T-cell (primary cell): ENCODE measurements around the gene DLEU7. TPM values are rescaled to one million over a fixed set of nuclear protein-coding genes. Genes with fewer than 3 reads are reported as not detected.

ENCODE experiments used
- ATAC-seq, 4 experiments: fragments of 200-7000 bp in 3 of 4; fragments of 150-1000 bp in 1 of 4; cut with Tn5 transposase; replicated peaks in 1 of 4; 1 replicate in 3 of 4; 2 replicates in 1 of 4; pipeline ENCODE4 v1.10.0; 2021; ENCODE audit warnings: moderate library complexity in 3 of 4, mild to moderate bottlenecking in 2 of 4, moderate number of reproducible peaks in 1 of 4
- CTCF ChIA-PET, 2 donors: fragments of 300-600 bp; sonication (Branson Sonifier 250); formaldehyde crosslinking; loops; one replicate each; lab custom pipeline; 2022; ENCODE audit warnings: antibody characterized with exemption in 2 of 2; lab: Charles Lee
- POLR2A ChIA-PET, 2 donors: fragments of 300-600 bp; sonication (Branson Sonifier 250); formaldehyde crosslinking; loops; one replicate each; lab custom pipeline; 2022; ENCODE audit warnings: antibody characterized with exemption in 2 of 2; lab: Charles Lee
- DNase-seq, 35 experiments: peaks; one replicate each; pipeline versions ENCODE4 v3.0.0 to v3.0.0-alpha.2; 2013 to 2023
- H3K27ac ChIP-seq: one replicate; pipeline ENCODE4 v1.5.1; 2013; ENCODE audit warnings: low read length
- H3K27me3 ChIP-seq, 2 experiments: replicated peaks in 1 of 2; 1 replicate in 1 of 2; 2 replicates in 1 of 2; pipeline versions ENCODE4 v1.6.1 to v1.7.0; 2013; ENCODE audit warnings: low read length in 1 of 2, mixed read lengths in 1 of 2; ENCODE audit not compliant: control insufficient read depth in 2 of 2, insufficient read depth in 2 of 2; ENCODE audit errors: extremely low read depth in 1 of 2
- H3K36me3 ChIP-seq, 2 donors: 1 replicate in 1 of 2; 2 replicates in 1 of 2; pipeline versions ENCODE4 v1.6.1 to v1.7.0; 2013; ENCODE audit warnings: low read length in 1 of 2; ENCODE audit not compliant: control insufficient read depth in 2 of 2, insufficient read depth in 1 of 2; ENCODE audit errors: extremely low read depth in 1 of 2
- H3K4me1 ChIP-seq, 2 experiments: 1 replicate in 1 of 2; 2 replicates in 1 of 2; pipeline versions ENCODE4 v1.6.1 to v1.7.0; 2013; ENCODE audit warnings: low read length in 2 of 2, mixed read lengths in 1 of 2; ENCODE audit not compliant: insufficient read depth in 2 of 2, control insufficient read depth in 1 of 2; ENCODE audit errors: extremely low read depth in 1 of 2
- H3K4me3 ChIP-seq, 2 donors: 1 replicate in 1 of 2; 2 replicates in 1 of 2; pipeline versions ENCODE4 v1.5.1 to v1.7.0; 2013; ENCODE audit warnings: mild to moderate bottlenecking in 2 of 2, low read length in 1 of 2, moderate library complexity in 1 of 2; ENCODE audit not compliant: control insufficient read depth in 1 of 2; ENCODE audit errors: extremely low read depth in 1 of 2
- H3K9me3 ChIP-seq: 2 replicates; pipeline ENCODE4 v1.7.0; 2013
- H3K27ac Mint-ChIP-seq, 2 donors: one replicate each; pipeline ENCODE4 v1.8.0; 2020 to 2021; ENCODE audit warnings: mild to moderate bottlenecking in 2 of 2, mixed read lengths in 2 of 2
- H3K27me3 Mint-ChIP-seq, 2 donors: one replicate each; pipeline ENCODE4 v1.8.0; 2021 to 2022; ENCODE audit warnings: mixed read lengths in 2 of 2
- H3K36me3 Mint-ChIP-seq: one replicate; pipeline ENCODE4 v1.8.0; 2021; ENCODE audit warnings: mixed read lengths
- H3K4me1 Mint-ChIP-seq, 3 donors: one replicate each; pipeline ENCODE4 v1.8.0; 2020 to 2022; ENCODE audit warnings: mixed read lengths in 3 of 3, mild to moderate bottlenecking in 1 of 3
- H3K4me3 Mint-ChIP-seq, 3 donors: one replicate each; pipeline ENCODE4 v1.8.0; 2020 to 2022; ENCODE audit warnings: mild to moderate bottlenecking in 3 of 3, mixed read lengths in 3 of 3, moderate library complexity in 3 of 3
- H3K9me3 Mint-ChIP-seq, 3 donors: one replicate each; pipeline ENCODE4 v1.8.0; 2020 to 2022; ENCODE audit warnings: mixed read lengths in 3 of 3
- WGBS: methylation state at CpG from one replicate; pipeline ENCODE4 v1.1.5; 2013; ENCODE audit warnings: missing lambda C conversion rate; ENCODE audit not compliant: insufficient coverage; 5-methylcytosine and 5-hydroxymethylcytosine counted together
- total RNA-seq, 35 experiments: library from RNA in 6 of 35; stranded (reverse) in 6 of 35; fragments of 120-200 nt in 1 of 35; gene quantifications; one replicate each; pipeline versions ENCODE4 v1.2.1 to v1.2.4 and lab custom pipeline; 2013 to 2026

DLEU7 gene
- total RNA-seq, 5 donors from 2014 or later (not counting 1 experiment from before 2014, with no cell fraction given): not detected

- no CpG with 5 or more reads among the region's 3 CpGs for WGBS
- no peaks in the 10 kb centered on the region for H3K9me3 ChIP-seq
- H3K27ac ChIP-seq: no peak overlapping the region
- no peaks in the 10 kb centered on the region for H3K4me1 ChIP-seq
- ATAC-seq: no peak
- Mint-ChIP-seq H3K9me3 (no peaks in the 10 kb centered on the region), H3K4me3 (no peak overlapping the region), H3K27me3 (peaks cover 8 to 14% of the 10 kb centered on the region in 2 donors), H3K27ac (no peak overlapping the region), H3K4me1 (peaks cover 0 to 8% (median 4%) of the 10 kb centered on the region in 3 donors), H3K36me3 (no peaks in the 10 kb centered on the region)
- ChIA-PET CTCF (no interaction called here), POLR2A (no interaction called here)
- H3K4me3 ChIP-seq: no peak overlapping the region
- H3K36me3 ChIP-seq: no peaks in the 10 kb centered on the region
- no peak for DNase-seq
- peaks cover 0 to 16% of the 10 kb centered on the region in 2 experiments for H3K27me3 ChIP-seq
These were observed 3.2 kb downstream of the DLEU7 start for GRCh38 chr13:50840284-50840683.

- DNase-seq: no peak
- no peak overlapping the region for H3K27ac Mint-ChIP-seq
- H3K36me3 Mint-ChIP-seq: no peaks in the 10 kb centered on the region
- H3K4me3 Mint-ChIP-seq: no peak overlapping the region
- CTCF ChIA-PET: no interaction called here
- H3K27me3 Mint-ChIP-seq: peaks cover 8 to 14% of the 10 kb centered on the region in 2 donors
- H3K9me3 Mint-ChIP-seq: no peaks in the 10 kb centered on the region
- no CpG with 5 or more reads among the region's 4 CpGs for WGBS
- Histone ChIP-seq H3K27ac (no peak overlapping the region), H3K4me3 (no peak overlapping the region), H3K36me3 (no peaks in the 10 kb centered on the region), H3K27me3 (peaks cover 0 to 16% of the 10 kb centered on the region in 2 experiments), H3K4me1 (no peaks in the 10 kb centered on the region), H3K9me3 (no peaks in the 10 kb centered on the region)
- peaks cover 0 to 8% (median 4%) of the 10 kb centered on the region in 3 donors for H3K4me1 Mint-ChIP-seq
- no peak for ATAC-seq
- POLR2A ChIA-PET: no interaction called here
These were observed 3.7 kb downstream of the DLEU7 start for GRCh38 chr13:50839828-50840227.

DNA sequence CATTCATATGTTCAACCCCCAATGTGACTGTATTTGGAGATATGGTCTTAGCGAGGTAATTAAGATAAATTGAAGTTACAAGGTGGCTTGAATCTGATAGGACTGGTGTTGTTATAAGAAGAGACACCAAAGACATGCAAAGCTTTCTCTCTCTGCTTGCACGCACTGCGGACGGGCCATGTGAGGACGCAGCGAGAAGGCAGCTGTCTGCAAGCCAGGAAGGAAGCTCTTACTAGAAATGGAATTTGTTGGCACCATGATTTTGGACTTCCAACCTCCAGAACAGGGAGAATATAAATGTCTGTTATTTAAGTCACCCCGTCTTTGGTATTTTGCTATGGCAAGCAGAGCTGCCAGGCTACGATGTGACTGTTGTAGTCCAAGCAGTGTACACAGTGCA is 4.8 kb downstream of the DLEU7 start:
- POLR2A ChIA-PET: no interaction called here
- Mint-ChIP-seq H3K36me3 (no peaks in the 10 kb centered on the region), H3K4me1 (peaks cover 0 to 4% (median 3%) of the 10 kb centered on the region in 3 donors), H3K27me3 (peaks cover 6 to 11% of the 10 kb centered on the region in 2 donors), H3K4me3 (no peak overlapping the region), H3K9me3 (peaks cover 0 to 8% (median 3%) of the 10 kb centered on the region in 3 donors), H3K27ac (no peak overlapping the region)
- Histone ChIP-seq H3K27ac (no peak overlapping the region), H3K4me3 (no peak overlapping the region), H3K36me3 (no peaks in the 10 kb centered on the region), H3K27me3 (peaks cover 0 to 14% of the 10 kb centered on the region in 2 experiments), H3K4me1 (no peaks in the 10 kb centered on the region), H3K9me3 (no peaks in the 10 kb centered on the region)
- ATAC-seq: no peak
- WGBS: 100% methylated on average over 3 of the region's 8 CpGs
- CTCF ChIA-PET: no interaction called here
- DNase-seq: no peak

GRCh38 chr13:50838031-50838430 is 5.5 kb downstream of the DLEU7 start:
- peaks cover 3% of the 10 kb centered on the region for H3K36me3 Mint-ChIP-seq
- ATAC-seq (no peak), DNase-seq (no peak)
- Histone ChIP-seq H3K4me3 (no peak overlapping the region), H3K27me3 (peaks cover 0 to 9% of the 10 kb centered on the region in 2 experiments), H3K4me1 (no peaks in the 10 kb centered on the region), H3K9me3 (no peaks in the 10 kb centered on the region), H3K36me3 (no peaks in the 10 kb centered on the region), H3K27ac (no peak overlapping the region)
- H3K4me1 Mint-ChIP-seq: peaks cover 0 to 4% (median 3%) of the 10 kb centered on the region in 3 donors
- POLR2A ChIA-PET: no interaction called here
- no peak overlapping the region for H3K4me3 Mint-ChIP-seq
- CTCF ChIA-PET: no interaction called here
- peaks cover 8 to 11% of the 10 kb centered on the region in 2 donors for H3K27me3 Mint-ChIP-seq
- peaks cover 0 to 11% (median 3%) of the 10 kb centered on the region in 3 donors for H3K9me3 Mint-ChIP-seq
- WGBS: 97% methylated on average over 4 of the region's 5 CpGs
- H3K27ac Mint-ChIP-seq: no peak overlapping the region

GRCh38 chr13:50831512-50831911 is 12.0 kb downstream of the DLEU7 start:
- H3K36me3 ChIP-seq: no peaks in the 10 kb centered on the region
- H3K27ac ChIP-seq: no peak overlapping the region
- peaks cover 0 to 2% of the 10 kb centered on the region in 2 experiments for H3K27me3 ChIP-seq
- ChIA-PET POLR2A (no interaction called here), CTCF (no interaction called here)
- ATAC-seq: no peak
- H3K4me1 Mint-ChIP-seq: no peaks in the 10 kb centered on the region
- DNase-seq: no peak
- WGBS: 38% methylated on average over 2 of the region's 4 CpGs
- no peak overlapping the region for H3K27ac Mint-ChIP-seq
- no peaks in the 10 kb centered on the region for H3K4me1 ChIP-seq
- H3K36me3 Mint-ChIP-seq: peaks cover 6% of the 10 kb centered on the region
- H3K4me3 ChIP-seq: no peak overlapping the region
- peaks cover 0 to 2% of the 10 kb centered on the region in 2 donors for H3K27me3 Mint-ChIP-seq
- peaks cover 0 to 21% (median 12%) of the 10 kb centered on the region in 3 donors for H3K9me3 Mint-ChIP-seq
- no peaks in the 10 kb centered on the region for H3K9me3 ChIP-seq
- no peak overlapping the region for H3K4me3 Mint-ChIP-seq

DNA sequence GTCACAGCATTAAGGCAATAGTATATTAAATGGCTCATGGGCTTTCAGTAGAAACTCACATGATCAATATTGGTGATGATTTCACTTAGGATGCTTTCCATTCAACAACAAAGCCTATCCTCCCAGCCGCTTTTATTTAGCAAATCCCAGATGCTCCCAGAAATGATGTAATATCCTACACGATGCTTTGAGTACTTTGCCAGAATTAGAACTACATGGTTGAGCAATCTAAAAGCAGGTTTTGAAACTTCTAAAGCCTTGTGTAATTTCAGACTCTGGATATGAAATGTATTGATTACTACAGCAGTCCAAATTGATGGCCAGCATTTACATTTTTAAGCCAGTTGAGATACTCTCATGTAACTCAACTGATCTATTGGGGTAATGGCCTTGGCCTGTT is 13.6 kb downstream of the DLEU7 start:
- H3K36me3 Mint-ChIP-seq: peaks cover 6% of the 10 kb centered on the region
- Histone ChIP-seq H3K27me3 (no peaks in the 10 kb centered on the region), H3K27ac (no peak overlapping the region), H3K4me3 (no peak overlapping the region), H3K36me3 (no peaks in the 10 kb centered on the region), H3K9me3 (no peaks in the 10 kb centered on the region), H3K4me1 (no peaks in the 10 kb centered on the region)
- DNase-seq (no peak), ATAC-seq (no peak)
- no peak overlapping the region for H3K27ac Mint-ChIP-seq
- no CpG with 5 or more reads among the region's 2 CpGs for WGBS
- H3K4me1 Mint-ChIP-seq: no peaks in the 10 kb centered on the region
- CTCF ChIA-PET: interaction anchor here (0.6 to 0.7 kb wide), 2 partner anchors 7 to 456 kb away, joined by 3 to 4 read pairs; no protein-coding TSS in a partner anchor
- H3K27me3 Mint-ChIP-seq: peaks cover 0 to 2% of the 10 kb centered on the region in 2 donors
- POLR2A ChIA-PET: no interaction called here
- H3K9me3 Mint-ChIP-seq: peaks cover 0 to 21% (median 12%) of the 10 kb centered on the region in 3 donors
- H3K4me3 Mint-ChIP-seq: no peak overlapping the region

DNA sequence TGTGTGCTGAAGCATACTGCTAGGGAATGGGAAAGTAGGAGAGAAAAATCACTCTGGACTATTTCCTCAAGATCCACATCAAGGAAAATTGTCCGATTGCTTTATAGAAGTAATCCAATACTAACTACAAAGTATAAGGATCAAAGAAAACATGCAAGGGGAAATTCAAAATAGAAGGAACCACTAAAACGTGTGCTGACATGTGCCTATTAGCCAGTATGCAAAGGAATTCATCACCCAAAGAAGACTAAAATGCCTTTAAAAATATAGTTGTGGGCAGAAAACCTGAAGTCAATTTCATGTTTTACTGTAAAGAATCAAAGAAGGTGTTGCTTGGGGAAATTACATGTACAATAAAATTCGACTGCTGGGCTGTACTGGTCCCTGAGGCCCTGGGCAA is 14.3 kb downstream of the DLEU7 start:
- no peak overlapping the region for H3K27ac ChIP-seq

More for the DNA sequence above, 14.3 kb downstream of the DLEU7 start:
- DNase-seq (no peak), ATAC-seq (no peak)
- H3K36me3 ChIP-seq: no peaks in the 10 kb centered on the region
- ChIA-PET POLR2A (no interaction called here), CTCF (no interaction called here)
- H3K4me1 ChIP-seq: no peaks in the 10 kb centered on the region
- Mint-ChIP-seq H3K4me1 (no peaks in the 10 kb centered on the region), H3K4me3 (no peak overlapping the region), H3K27me3 (peaks cover 0 to 2% of the 10 kb centered on the region in 2 donors), H3K36me3 (peaks cover 6% of the 10 kb centered on the region), H3K9me3 (peaks cover 0 to 17% (median 12%) of the 10 kb centered on the region in 3 donors), H3K27ac (no peak overlapping the region)
- no peaks in the 10 kb centered on the region for H3K27me3 ChIP-seq
- no CpG with 5 or more reads among the region's 3 CpGs for WGBS
- H3K4me3 ChIP-seq: no peak overlapping the region
- H3K9me3 ChIP-seq: no peaks in the 10 kb centered on the region
